GM12872 (cell line): ENCODE data around the gene VCX2.
"Not testable (repeated sequence)": the region's sequence is repeated elsewhere in the genome, so short reads cannot be mapped to it uniquely, and the experiment has no call there.

Experiments used
- TF ChIP-seq, protein P1 (sequence below): IDR thresholded peaks from 3 replicates; pipeline ENCODE4 v1.5.1; 2011; ENCODE audit warnings: low read depth, mild to moderate bottlenecking, low read length, moderate library complexity; ENCODE audit not compliant: insufficient read depth

Gene VCX2

DNA sequence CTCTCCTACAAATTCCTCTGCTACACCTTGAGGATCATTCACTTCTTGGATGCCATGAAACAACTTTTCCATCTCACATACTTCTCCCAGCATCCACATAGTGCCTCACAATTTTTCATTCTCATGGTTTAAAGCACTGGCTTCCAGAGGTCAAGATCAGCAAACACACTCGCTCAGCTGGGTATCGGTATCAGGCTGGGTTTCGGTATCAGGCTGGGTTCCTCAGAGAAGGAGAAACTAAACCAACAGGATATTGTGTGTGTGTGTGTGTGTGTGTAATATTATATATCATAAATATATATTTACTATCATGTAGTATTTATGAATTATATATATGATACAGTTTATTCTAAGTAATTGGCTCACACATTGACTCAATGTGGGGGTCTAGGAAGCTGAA, at the start of gene VCX2:
Gene VCX2 (minus strand): TSS at position 99 of the 400 bp plus-strand sequence. CDS start 624 bp downstream, outside the sequence.
- TF ChIP-seq, protein P1, sequence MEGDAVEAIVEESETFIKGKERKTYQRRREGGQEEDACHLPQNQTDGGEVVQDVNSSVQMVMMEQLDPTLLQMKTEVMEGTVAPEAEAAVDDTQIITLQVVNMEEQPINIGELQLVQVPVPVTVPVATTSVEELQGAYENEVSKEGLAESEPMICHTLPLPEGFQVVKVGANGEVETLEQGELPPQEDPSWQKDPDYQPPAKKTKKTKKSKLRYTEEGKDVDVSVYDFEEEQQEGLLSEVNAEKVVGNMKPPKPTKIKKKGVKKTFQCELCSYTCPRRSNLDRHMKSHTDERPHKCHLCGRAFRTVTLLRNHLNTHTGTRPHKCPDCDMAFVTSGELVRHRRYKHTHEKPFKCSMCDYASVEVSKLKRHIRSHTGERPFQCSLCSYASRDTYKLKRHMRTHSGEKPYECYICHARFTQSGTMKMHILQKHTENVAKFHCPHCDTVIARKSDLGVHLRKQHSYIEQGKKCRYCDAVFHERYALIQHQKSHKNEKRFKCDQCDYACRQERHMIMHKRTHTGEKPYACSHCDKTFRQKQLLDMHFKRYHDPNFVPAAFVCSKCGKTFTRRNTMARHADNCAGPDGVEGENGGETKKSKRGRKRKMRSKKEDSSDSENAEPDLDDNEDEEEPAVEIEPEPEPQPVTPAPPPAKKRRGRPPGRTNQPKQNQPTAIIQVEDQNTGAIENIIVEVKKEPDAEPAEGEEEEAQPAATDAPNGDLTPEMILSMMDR, result not testable (repeated sequence)

DNA sequence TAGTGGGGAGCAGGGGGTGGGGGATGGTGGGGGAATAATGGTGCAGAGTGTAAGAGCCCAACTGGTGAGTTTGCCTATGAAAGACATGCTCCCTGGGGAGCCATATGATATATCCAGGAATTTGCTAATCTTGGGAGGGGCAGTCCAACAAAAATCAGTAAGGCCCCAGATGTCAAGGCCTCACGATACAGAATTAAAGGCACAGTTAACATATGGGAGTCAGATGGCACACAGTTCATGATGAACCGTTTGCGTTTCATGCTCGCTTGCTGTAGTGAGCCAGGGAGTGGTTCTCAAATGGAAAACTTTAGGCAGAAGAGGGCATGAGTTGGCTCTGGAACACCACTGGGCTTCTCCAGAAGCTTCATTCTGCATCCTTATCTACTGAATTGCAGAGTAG, 33.9 kb upstream of the VCX2 start:
- TF ChIP-seq, protein P1, result no peak

DNA sequence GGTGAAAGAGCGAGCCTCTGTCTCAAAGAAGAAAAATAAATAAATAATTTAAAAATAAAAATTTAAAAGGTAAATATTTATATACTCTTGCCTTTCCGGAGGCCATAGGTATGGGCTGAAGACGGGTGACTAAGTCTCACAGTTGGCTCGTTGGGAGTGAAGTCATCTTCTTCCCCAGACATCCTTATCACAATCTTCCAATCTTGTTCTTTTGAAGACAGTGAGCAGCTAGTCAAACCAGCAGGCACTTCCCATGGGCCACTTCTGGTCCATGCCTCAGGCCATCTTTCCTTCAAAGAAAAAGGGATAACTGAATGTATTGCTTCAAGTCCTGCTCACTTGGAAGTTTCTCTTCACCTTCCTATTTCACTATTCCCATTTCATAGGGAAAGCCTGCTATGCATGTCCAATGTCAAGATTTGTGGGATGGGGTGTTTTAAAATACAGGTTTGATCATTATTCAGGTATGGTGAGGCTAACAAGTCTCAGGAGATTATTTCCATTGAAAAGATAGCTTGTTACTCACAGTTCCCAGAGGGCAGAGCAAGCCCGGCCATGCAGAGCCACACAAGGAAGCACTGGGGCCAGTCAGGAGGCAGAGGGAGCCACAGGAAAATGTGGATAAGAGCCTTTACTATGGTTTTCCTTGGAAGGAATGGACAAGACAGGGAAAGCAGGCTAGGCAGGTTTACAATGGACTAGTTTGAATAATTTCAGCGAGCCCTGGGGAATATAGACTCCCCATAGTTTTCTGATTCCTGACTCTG, 33.3 kb upstream of the VCX2 start:
- TF ChIP-seq, protein P1, result no peak

DNA sequence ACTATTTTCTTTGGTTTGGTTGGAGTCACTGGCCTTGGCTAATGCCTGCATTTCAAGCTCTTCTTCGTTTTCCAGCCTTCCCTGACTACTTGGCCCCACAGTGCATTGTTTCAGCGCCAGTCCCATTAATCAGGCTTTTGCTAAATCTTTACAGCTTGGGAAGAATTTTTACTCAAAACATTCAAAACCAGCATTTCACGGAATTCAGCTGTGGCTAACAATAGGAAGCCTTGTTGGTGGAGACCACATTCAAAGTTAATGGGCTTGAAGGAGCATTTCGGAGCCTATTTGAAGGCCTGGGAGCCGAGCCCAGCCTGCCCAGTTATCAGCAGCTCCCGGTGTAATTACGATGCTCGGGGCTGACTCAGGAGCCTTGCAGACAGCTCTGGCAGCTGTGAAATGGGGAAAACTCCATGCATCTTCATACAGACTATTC, 30.8 kb upstream of the VCX2 start:
- TF ChIP-seq, protein P1, result no peak

DNA sequence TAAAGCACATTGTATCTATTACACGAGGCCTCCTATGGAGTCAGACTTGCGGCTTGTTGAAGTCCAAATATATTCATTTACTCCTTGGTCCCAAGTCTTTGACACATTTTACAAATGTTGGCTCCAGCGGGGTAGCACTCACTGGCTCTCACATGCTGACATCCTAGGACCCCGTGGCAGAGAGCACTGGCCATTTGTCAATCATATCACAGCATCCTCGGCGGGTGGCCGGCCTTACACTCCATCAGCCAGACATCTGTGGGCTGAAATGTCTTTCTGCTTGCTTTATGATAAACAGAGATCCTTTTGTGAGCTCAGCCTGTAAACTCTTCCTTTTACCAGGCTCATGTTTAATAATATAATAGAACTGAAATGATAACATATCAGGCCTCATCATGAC, 25.7 kb upstream of the VCX2 start:
- TF ChIP-seq, protein P1, result no peak

DNA sequence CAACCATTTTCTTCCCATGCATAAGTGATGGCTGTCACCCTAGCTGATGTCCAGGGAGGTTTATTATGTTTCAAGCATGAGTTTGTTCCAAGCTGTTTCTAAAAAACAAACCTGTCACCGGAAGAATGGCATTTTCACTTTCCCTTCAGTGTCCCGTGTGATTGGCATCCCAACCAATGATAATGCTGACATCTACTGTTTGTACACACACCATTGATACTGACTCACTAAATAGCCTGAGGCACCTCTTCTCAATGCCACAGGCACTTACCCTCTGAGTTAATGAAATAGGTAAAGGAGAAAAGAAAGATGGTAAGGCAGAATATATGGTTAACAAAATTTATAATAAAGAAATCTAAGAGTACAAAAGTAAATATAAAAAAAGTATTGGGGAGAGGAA, 23.1 kb upstream of the VCX2 start:
- TF ChIP-seq, protein P1, result no peak

DNA sequence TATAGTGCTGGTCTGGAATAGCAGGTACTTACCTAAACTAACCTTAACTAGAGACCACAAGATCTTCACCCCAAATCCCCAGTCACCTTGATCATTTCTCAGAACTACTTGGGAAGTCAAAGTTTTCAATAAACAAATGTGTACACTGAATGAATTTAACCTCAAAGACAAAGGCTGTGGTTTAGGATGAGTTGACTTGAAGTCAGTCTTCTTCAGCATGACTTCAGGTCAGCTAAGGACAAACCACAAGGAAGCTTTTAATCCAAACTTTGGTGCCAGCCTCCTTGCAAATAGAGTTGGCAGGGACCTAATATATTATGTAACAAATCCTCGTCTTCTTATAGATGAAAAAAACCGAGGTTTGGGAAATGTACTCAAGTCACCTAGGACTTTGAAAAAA, 21.2 kb upstream of the VCX2 start:
- TF ChIP-seq, protein P1, result no peak
